IMR-90 (cell line): ENCODE measurements around the gene ANKS3. TPM values are rescaled to one million over a fixed set of nuclear protein-coding genes. Genes with fewer than 3 reads are reported as not detected.

ENCODE experiments used
- ATAC-seq: fragments of 200-7000 bp; cut with Tn5 transposase; 2 replicates; pipeline ENCODE4 v1.9.1; 2020; ENCODE audit warnings: low read depth, mild to moderate bottlenecking, moderate library complexity
- BruUV-seq: library from RNA; stranded (reverse); fragments of 400-500 nt; replicated peaks from 2 replicates; lab custom pipeline; 2021; lab: Mats Ljungman, UMichigan
- CTCF ChIA-PET: fragments of 300-600 bp; formaldehyde crosslinking; extraction: SDS; loops from one replicate; lab custom pipeline; 2021; ENCODE audit warnings: antibody characterized with exemption; lab: Yijun Ruan, JAX
- POLR2A ChIA-PET: fragments of 300-600 bp; sonication (Branson Sonifier 250); formaldehyde crosslinking; loops from one replicate; lab custom pipeline; 2022; ENCODE audit warnings: antibody characterized with exemption; ENCODE audit not compliant: unreplicated experiment; lab: Charles Lee
- DNase-seq: peaks from one replicate; pipeline ENCODE4 v3.0.0; 2013
- H2AFZ ChIP-seq: replicated peaks from 2 replicates; pipeline ENCODE3; 2013; ENCODE audit warnings: low read length, mild to moderate bottlenecking; ENCODE audit not compliant: poor library complexity
- H2AK5ac ChIP-seq: 2 replicates; pipeline ENCODE4 v1.6.1; 2013; ENCODE audit warnings: low read depth, low read length, inconsistent platforms
- H2AK9ac ChIP-seq: replicated peaks from 2 replicates; pipeline ENCODE3; 2013; ENCODE audit warnings: mild to moderate bottlenecking, low read depth, low read length, moderate library complexity; ENCODE audit not compliant: poor library complexity
- H2BK120ac ChIP-seq: 2 replicates; pipeline ENCODE4 v1.6.1; 2013; ENCODE audit warnings: low read depth, low read length, inconsistent platforms
- H2BK15ac ChIP-seq: 3 replicates; pipeline ENCODE4 v1.6.1; 2013; ENCODE audit warnings: low read depth, low read length, inconsistent platforms
- H2BK20ac ChIP-seq: 2 replicates; pipeline ENCODE4 v1.6.1; 2013; ENCODE audit warnings: low read depth, mild to moderate bottlenecking, inconsistent platforms, low read length, moderate library complexity
- H2BK5ac ChIP-seq: 2 replicates; pipeline ENCODE4 v1.6.1; 2013; ENCODE audit warnings: mild to moderate bottlenecking, low read depth, low read length, inconsistent platforms; ENCODE audit not compliant: poor library complexity, severe bottlenecking
- H3K14ac ChIP-seq: replicated peaks from 2 replicates; pipeline ENCODE4 v1.6.1; 2013; ENCODE audit warnings: low read depth, low read length, inconsistent platforms
- H3K18ac ChIP-seq: 2 replicates; pipeline ENCODE4 v1.6.1; 2013; ENCODE audit warnings: low read depth, low read length, control low read depth
- H3K23ac ChIP-seq: 2 replicates; pipeline ENCODE4 v1.6.1; 2013; ENCODE audit warnings: low read depth, low read length, inconsistent platforms
- H3K27ac ChIP-seq: 2 replicates; pipeline ENCODE4 v1.5.1; 2013; ENCODE audit warnings: mild to moderate bottlenecking, control low read depth, low read length; ENCODE audit not compliant: insufficient read depth
- H3K27me3 ChIP-seq: 2 replicates; pipeline ENCODE4 v1.6.1; 2013; ENCODE audit warnings: low read length; ENCODE audit not compliant: control insufficient read depth, insufficient read depth
- H3K36me3 ChIP-seq: 2 replicates; pipeline ENCODE4 v1.6.1; 2013; ENCODE audit warnings: low read length, mixed read lengths; ENCODE audit not compliant: control insufficient read depth, insufficient read depth
- H3K4ac ChIP-seq: 2 replicates; pipeline ENCODE4 v1.6.1; 2013; ENCODE audit warnings: low read depth, low read length, inconsistent platforms
- H3K4me1 ChIP-seq: 2 replicates; pipeline ENCODE4 v1.6.1; 2013; ENCODE audit warnings: low read length, mixed read lengths; ENCODE audit not compliant: control insufficient read depth, insufficient read depth
- H3K4me2 ChIP-seq: 2 replicates; pipeline ENCODE4 v1.6.1; 2013; ENCODE audit warnings: low read depth, mild to moderate bottlenecking, control low read depth, low read length, moderate library complexity
- H3K4me3 ChIP-seq: 2 replicates; pipeline ENCODE4 v1.5.1; 2013; ENCODE audit warnings: low read depth, mild to moderate bottlenecking, control low read depth, low read length, moderate library complexity; ENCODE audit not compliant: insufficient read depth
- H3K56ac ChIP-seq: 2 replicates; pipeline ENCODE4 v1.6.1; 2013; ENCODE audit warnings: low read length, inconsistent platforms; ENCODE audit not compliant: insufficient read depth; ENCODE audit errors: extremely low read depth
- H3K79me1 ChIP-seq, 2 experiments: 2 replicates each; pipeline ENCODE4 v1.6.1; 2013; ENCODE audit warnings: low read length in 2 of 2, inconsistent platforms in 1 of 2, low read depth in 1 of 2
- H3K9ac ChIP-seq: 2 replicates; pipeline ENCODE4 v1.6.1; 2013; ENCODE audit warnings: low read depth, low read length, control low read depth
- H3K9me1 ChIP-seq: 2 replicates; pipeline ENCODE4 v1.6.1; 2013; ENCODE audit warnings: low read length, inconsistent platforms; ENCODE audit not compliant: insufficient read depth
- H3K9me3 ChIP-seq: 2 replicates; pipeline ENCODE4 v1.6.1; 2013; ENCODE audit warnings: low read length; ENCODE audit not compliant: control insufficient read depth, insufficient read depth
- H4K20me1 ChIP-seq: 2 replicates; pipeline ENCODE4 v1.6.1; 2013; ENCODE audit warnings: low read length, inconsistent platforms; ENCODE audit not compliant: insufficient read depth
- H4K5ac ChIP-seq: 2 replicates; pipeline ENCODE4 v1.6.1; 2013; ENCODE audit warnings: mild to moderate bottlenecking, low read depth, low read length, control low read depth
- H4K8ac ChIP-seq, 2 experiments: 2 replicates each; pipeline ENCODE4 v1.6.1; 2013; ENCODE audit warnings: low read depth in 2 of 2, low read length in 2 of 2, control low read depth in 1 of 2, inconsistent platforms in 1 of 2
- H4K91ac ChIP-seq: 2 replicates; pipeline ENCODE4 v1.6.1; 2013; ENCODE audit warnings: low read depth, low read length, inconsistent platforms; ENCODE audit not compliant: insufficient read depth
- BHLHE40 ChIP-seq: fragments of 150-350 bp; IDR thresholded peaks from 2 replicates; pipeline ENCODE4 v1.6.1; 2016; ENCODE audit warnings: mild to moderate bottlenecking, low read depth, low read length
- CEBPB ChIP-seq: IDR thresholded peaks from 2 replicates; pipeline ENCODE4 v1.6.1; 2012; ENCODE audit warnings: low read depth, low read length, improper control_type of control experiment
- CHD1 ChIP-seq: IDR thresholded peaks from 2 replicates; pipeline ENCODE4 v1.6.1; 2012; ENCODE audit warnings: low read depth, low read length, improper control_type of control experiment
- CTCF ChIP-seq: conservative IDR thresholded peaks from 2 replicates; pipeline ENCODE4 v1.5.1; 2012; ENCODE audit warnings: mild to moderate bottlenecking, low read depth, low read length, improper control_type of control experiment
- MAFK ChIP-seq: IDR thresholded peaks from 2 replicates; pipeline ENCODE4 v1.6.1; 2012; ENCODE audit warnings: low read depth, low read length, improper control_type of control experiment
- MAZ ChIP-seq: IDR thresholded peaks from 2 replicates; pipeline ENCODE4 v1.6.1; 2012; ENCODE audit warnings: low read depth, mild to moderate bottlenecking, low read length, improper control_type of control experiment, moderate library complexity, borderline replicate concordance
- POLR2A ChIP-seq: IDR thresholded peaks from 2 replicates; pipeline ENCODE4 v1.6.1; 2012; ENCODE audit warnings: mild to moderate bottlenecking, low read depth, low read length
- RAD21 ChIP-seq: IDR thresholded peaks from 2 replicates; pipeline ENCODE4 v1.6.1; 2012; ENCODE audit warnings: low read length, improper control_type of control experiment
- RCOR1 ChIP-seq: IDR thresholded peaks from 2 replicates; pipeline ENCODE4 v1.6.1; 2012; ENCODE audit warnings: mild to moderate bottlenecking, low read length, improper control_type of control experiment; ENCODE audit not compliant: insufficient replicate concordance
- SMC3 ChIP-seq: fragments of 150-350 bp; IDR thresholded peaks from 2 replicates; pipeline ENCODE4 v1.6.1; 2016; ENCODE audit warnings: low read depth, mild to moderate bottlenecking, antibody characterized with exemption, low read length, moderate library complexity
- WGBS, 2 experiments: methylation state at CpG; one replicate each; pipeline versions ENCODE4 v1.1.5 to v1.1.7; 2013; ENCODE audit warnings: missing lambda C conversion rate in 2 of 2; ENCODE audit not compliant: insufficient read length in 1 of 2; ENCODE audit errors: extremely low coverage in 2 of 2; 5-methylcytosine and 5-hydroxymethylcytosine counted together
- dilution Hi-C: fragments of 300-500 bp; cut with HindIII; formaldehyde crosslinking; loops from one replicate; pipeline ENCODE4 v1.14.3; 2018; ENCODE audit warnings: low sequenced_read_pairs; ENCODE audit not compliant: unreplicated experiment
- in situ Hi-C: fragments of 300-500 bp; cut with MboI; formaldehyde crosslinking; loops from 3 replicates; pipeline ENCODE4 v1.14.3; 2019; ENCODE audit warnings: low sequenced_read_pairs, inconsistent platforms, mixed read lengths
- intact Hi-C: fragments of 100-400 bp; cut with micrococcal nuclease; formaldehyde crosslinking; loops from 2 replicates; pipeline ENCODE4 v1.10.0; 2022
- polyA plus RNA-seq, 3 experiments: library from polyadenylated mRNA; depleted of rRNA; stranded (reverse); fragments of >200 nt; gene quantifications; 2 replicates each; pipeline ENCODE4 v1.2.3, GENCODE V29; 2012; ENCODE audit warnings: low replicate concordance in 1 of 3
- total RNA-seq: library from RNA; depleted of rRNA; stranded (reverse); fragments of >200 nt; gene quantifications from 2 replicates; pipeline ENCODE4 v1.2.3, GENCODE V29; 2012
- TF ChIP-seq, protein P1 (sequence below): fragments of 150-350 bp; IDR thresholded peaks from 2 replicates; pipeline ENCODE4 v1.6.1; 2017; ENCODE audit warnings: mild to moderate bottlenecking, antibody characterized with exemption, low read length, low read depth
- TF ChIP-seq, protein P2 (sequence below): fragments of 150-350 bp; IDR thresholded peaks from 2 replicates; pipeline ENCODE4 v1.6.1; 2016; ENCODE audit warnings: low read depth, mild to moderate bottlenecking, low read length, moderate library complexity, borderline replicate concordance

Gene ANKS3
- total and polyA plus RNA-seq, 2 of the 4 experiments (the other 2 are of a cell fraction): 24.4 to 25.0 TPM

DNA sequence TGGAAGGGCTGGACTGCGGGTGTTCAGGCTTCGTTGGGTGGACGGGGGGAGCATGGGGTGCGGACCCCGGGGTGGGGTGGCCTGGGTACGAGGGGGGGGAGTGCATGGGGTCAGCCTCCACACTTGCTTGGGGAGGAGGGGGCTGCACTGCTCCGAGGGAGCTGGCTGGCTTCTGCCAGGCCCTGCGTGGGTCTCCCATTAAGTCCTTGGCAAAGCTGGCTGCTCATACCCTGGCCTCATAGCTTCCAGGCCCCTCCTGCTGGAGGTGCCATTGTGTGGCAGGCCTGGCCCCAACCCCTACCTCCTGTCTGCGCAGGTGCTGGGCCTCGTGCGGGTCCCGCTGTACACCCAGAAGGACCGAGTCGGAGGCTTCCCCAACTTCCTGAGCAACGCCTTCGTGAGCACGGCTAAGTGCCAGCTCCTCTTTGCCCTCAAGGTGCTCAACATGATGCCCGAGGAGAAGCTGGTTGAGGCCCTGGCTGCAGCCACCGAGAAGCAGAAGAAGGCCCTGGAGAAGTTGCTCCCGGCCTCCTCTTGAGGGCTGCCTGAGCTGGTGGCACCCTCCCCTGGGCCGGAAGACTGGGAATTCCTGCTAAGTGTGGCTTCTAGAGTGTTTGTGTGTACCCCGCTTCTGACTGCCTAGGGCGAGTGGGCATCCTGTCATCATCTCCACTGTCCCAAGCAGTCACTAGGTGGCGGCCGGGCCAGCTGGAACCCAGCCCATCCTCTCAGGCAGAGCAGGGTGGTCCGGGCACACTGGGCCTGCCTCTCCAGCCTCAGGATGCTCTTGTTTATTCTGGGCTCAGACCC is 39.2 kb downstream of the ANKS3 start:
- Histone ChIP-seq H3K4me3 (peak overlapping the region; percentile 89; the same call in 1 of the 2 replicates), H3K56ac (no peak overlapping the region), H4K8ac (no peak overlapping the region), H3K9me3 (no peaks in the 10 kb centered on the region), H3K79me1 (peaks cover 0 to 26% of the 10 kb centered on the region in 2 experiments; a peak in 3 of 4 replicates), H2BK20ac (no peak overlapping the region), H3K9ac (peak overlapping the region; percentile 27), H4K91ac (no peak overlapping the region), H2BK15ac (no peak overlapping the region), H2BK5ac (no peak overlapping the region), H2AK9ac (peak overlapping the region; percentile 93), H2AK5ac (no peak overlapping the region), H4K5ac (no peak overlapping the region), H2BK120ac (no peak overlapping the region), H3K14ac (no peak overlapping the region), H2AFZ (peak overlapping the region; percentile 21), H3K9me1 (peaks cover 5% of the 10 kb centered on the region; the same call in 1 of the 2 replicates), H3K4me1 (peaks cover 7% of the 10 kb centered on the region), H3K23ac (no peak overlapping the region), H3K4me2 (peak overlapping the region; percentile 52; the same call in 1 of the 2 replicates), H3K27ac (peak overlapping the region; percentile 34; the same call in 1 of the 2 replicates), H3K36me3 (peaks cover 45% of the 10 kb centered on the region), H3K4ac (no peak overlapping the region), H3K27me3 (no peaks in the 10 kb centered on the region), H3K18ac (no peak overlapping the region), H4K20me1 (peaks cover 20% of the 10 kb centered on the region)
- TF ChIP-seq RAD21 (no peak), CTCF (no peak), SMC3 (no peak), RCOR1 (no peak), POLR2A (no peak), CEBPB (no peak), CHD1 (no peak), BHLHE40 (no peak), MAZ (no peak), MAFK (no peak)
- TF ChIP-seq, protein P1, sequence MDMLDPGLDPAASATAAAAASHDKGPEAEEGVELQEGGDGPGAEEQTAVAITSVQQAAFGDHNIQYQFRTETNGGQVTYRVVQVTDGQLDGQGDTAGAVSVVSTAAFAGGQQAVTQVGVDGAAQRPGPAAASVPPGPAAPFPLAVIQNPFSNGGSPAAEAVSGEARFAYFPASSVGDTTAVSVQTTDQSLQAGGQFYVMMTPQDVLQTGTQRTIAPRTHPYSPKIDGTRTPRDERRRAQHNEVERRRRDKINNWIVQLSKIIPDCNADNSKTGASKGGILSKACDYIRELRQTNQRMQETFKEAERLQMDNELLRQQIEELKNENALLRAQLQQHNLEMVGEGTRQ: no peak
- TF ChIP-seq, protein P2, sequence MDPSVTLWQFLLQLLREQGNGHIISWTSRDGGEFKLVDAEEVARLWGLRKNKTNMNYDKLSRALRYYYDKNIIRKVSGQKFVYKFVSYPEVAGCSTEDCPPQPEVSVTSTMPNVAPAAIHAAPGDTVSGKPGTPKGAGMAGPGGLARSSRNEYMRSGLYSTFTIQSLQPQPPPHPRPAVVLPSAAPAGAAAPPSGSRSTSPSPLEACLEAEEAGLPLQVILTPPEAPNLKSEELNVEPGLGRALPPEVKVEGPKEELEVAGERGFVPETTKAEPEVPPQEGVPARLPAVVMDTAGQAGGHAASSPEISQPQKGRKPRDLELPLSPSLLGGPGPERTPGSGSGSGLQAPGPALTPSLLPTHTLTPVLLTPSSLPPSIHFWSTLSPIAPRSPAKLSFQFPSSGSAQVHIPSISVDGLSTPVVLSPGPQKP: no peak
- DNase-seq (no peak), ATAC-seq (no peak)
- no TSS peak for BruUV-seq
- dilution Hi-C loops (no loop called here), in situ Hi-C loops (no loop called here), intact Hi-C loops (loop anchor here (2.0 kb wide), 1 partner anchor 262 kb away; no protein-coding TSS in a partner anchor)
- 67% methylated on average over 12 of the region's 26 CpGs; no CpG with 5 or more reads in 1 of the 2 experiments for WGBS, 2 experiments
- ChIA-PET CTCF (interaction anchor here (0.9 to 1.4 kb wide), 2 partner anchors 12 kb away, joined by 3 read pairs; no protein-coding TSS in a partner anchor), POLR2A (no interaction called here)
